Body of pancreas (tissue), 4 donors: ENCODE data around the gene NFIA. TPM values are rescaled to one million over a fixed set of nuclear protein-coding genes. Genes with fewer than 3 reads are reported as not detected.

ENCODE experiments used
- ATAC-seq: fragments of 150-250 bp; one replicate; pipeline ENCODE4 v1.9.1; 2016
- DNase-seq, 4 donors: peaks; one replicate each; pipeline ENCODE4 v3.0.0-alpha.2; 2019
- H3K27ac ChIP-seq, 4 donors: fragments of 200-600 bp; sonication (generic); 1 replicate in 3 of 4; 2 replicates in 1 of 4; pipeline versions ENCODE4 v1.5.1 to v1.6.1; 2016 to 2019; ENCODE audit warnings: mild to moderate bottlenecking in 1 of 4, mixed read lengths in 1 of 4, moderate library complexity in 1 of 4
- H3K27me3 ChIP-seq, 2 donors: fragments of 200-600 bp; sonication (generic); one replicate each; pipeline ENCODE4 v1.6.0; 2016; ENCODE audit warnings: mild to moderate bottlenecking in 1 of 2
- H3K36me3 ChIP-seq, 2 donors: fragments of 200-600 bp; sonication (generic); replicated peaks in 1 of 2; 2 replicates each; pipeline ENCODE4 v1.5.1; 2016; ENCODE audit warnings: low read depth in 2 of 2; ENCODE audit not compliant: insufficient read depth in 1 of 2
- H3K4me1 ChIP-seq: fragments of 200-600 bp; sonication (generic); one replicate; pipeline ENCODE4 v1.6.0; 2016
- H3K4me3 ChIP-seq, 2 donors: fragments of 200-600 bp; sonication (generic); 1 replicate in 1 of 2; 2 replicates in 1 of 2; pipeline ENCODE4 v1.5.1; 2016 to 2019
- H3K9me3 ChIP-seq, 3 donors: fragments of 200-600 bp; sonication (generic); 1 replicate in 2 of 3; 2 replicates in 1 of 3; pipeline ENCODE4 v1.5.1; 2016
- POLR2A ChIP-seq, 3 donors: fragments of 450-650 bp; IDR thresholded peaks; one replicate each; pipeline ENCODE4 v1.6.1; 2016; ENCODE audit warnings: antibody characterized with exemption in 3 of 3, mild to moderate bottlenecking in 2 of 3
- WGBS, 2 donors: methylation state at CpG; one replicate each; pipeline ENCODE4 v1.1.5; 2017; 5-methylcytosine and 5-hydroxymethylcytosine counted together
- intact Hi-C: fragments of 100-400 bp; cut with DNase I; formaldehyde crosslinking; loops from one replicate; pipeline ENCODE4 v1.15.1; 2023
- total RNA-seq, 2 donors: library from RNA; depleted of rRNA; stranded (reverse); fragments of >200 nt; gene quantifications; one replicate each; pipeline ENCODE4 v1.1.0, GENCODE V29; 2016
- TF ChIP-seq, protein P1 (sequence below), 7 experiments: fragments of 450-650 bp in 4 of 7; fragments of 200-600 bp in 3 of 7; sonication (generic) in 3 of 7; IDR thresholded peaks; one replicate each; pipeline ENCODE4 v1.5.1; 2016 to 2019; ENCODE audit warnings: antibody characterized with exemption in 7 of 7

The NFIA gene
- total RNA-seq, 2 donors from 2014 or later, result 21.5 to 32.3 TPM

DNA sequence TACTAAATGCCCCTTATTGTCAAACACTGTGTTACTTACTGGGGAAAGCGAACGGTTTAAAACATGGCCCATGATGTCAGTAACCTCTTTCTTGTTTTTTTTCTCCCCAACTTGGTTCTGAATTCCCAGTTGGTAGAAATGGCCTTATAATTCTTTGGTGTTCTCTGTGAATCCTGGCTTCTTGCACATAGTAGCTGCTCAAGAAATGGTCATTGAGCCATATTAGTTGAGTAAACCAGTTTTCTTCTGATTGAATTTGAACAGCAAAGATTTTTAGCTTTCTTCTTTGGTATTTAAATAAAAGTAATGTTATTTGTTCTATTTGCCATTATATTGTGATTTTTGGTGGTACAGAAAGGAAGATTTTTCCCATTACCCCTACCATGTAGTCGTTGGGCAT lies 87.3 kb downstream of the NFIA start:
- TF ChIP-seq, protein P1, sequence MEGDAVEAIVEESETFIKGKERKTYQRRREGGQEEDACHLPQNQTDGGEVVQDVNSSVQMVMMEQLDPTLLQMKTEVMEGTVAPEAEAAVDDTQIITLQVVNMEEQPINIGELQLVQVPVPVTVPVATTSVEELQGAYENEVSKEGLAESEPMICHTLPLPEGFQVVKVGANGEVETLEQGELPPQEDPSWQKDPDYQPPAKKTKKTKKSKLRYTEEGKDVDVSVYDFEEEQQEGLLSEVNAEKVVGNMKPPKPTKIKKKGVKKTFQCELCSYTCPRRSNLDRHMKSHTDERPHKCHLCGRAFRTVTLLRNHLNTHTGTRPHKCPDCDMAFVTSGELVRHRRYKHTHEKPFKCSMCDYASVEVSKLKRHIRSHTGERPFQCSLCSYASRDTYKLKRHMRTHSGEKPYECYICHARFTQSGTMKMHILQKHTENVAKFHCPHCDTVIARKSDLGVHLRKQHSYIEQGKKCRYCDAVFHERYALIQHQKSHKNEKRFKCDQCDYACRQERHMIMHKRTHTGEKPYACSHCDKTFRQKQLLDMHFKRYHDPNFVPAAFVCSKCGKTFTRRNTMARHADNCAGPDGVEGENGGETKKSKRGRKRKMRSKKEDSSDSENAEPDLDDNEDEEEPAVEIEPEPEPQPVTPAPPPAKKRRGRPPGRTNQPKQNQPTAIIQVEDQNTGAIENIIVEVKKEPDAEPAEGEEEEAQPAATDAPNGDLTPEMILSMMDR (IDR thresholded peaks at IDR 0.05), result no peak
- TF ChIP-seq POLR2A (IDR thresholded peaks at IDR 0.05), result no peak
- DNase-seq (no peak), ATAC-seq (no peak)
- peak overlapping the region in 2 of 4 donors; percentile 30 to 48 for H3K27ac ChIP-seq
- H3K36me3 ChIP-seq, result no peaks in the 10 kb centered on the region
- intact Hi-C loops, result no loop called here
- H3K9me3 ChIP-seq, result no peaks in the 10 kb centered on the region
- H3K4me3 ChIP-seq, result no peak overlapping the region
- 89 to 92% methylated on average over 3 of the region's 3 CpGs for WGBS, 2 donors
- H3K4me1 ChIP-seq, result peaks cover 56% of the 10 kb centered on the region
- H3K27me3 ChIP-seq, result no peaks in the 10 kb centered on the region

GRCh38 chr1:61170328-61171238 lies 88.2 kb downstream of the NFIA start:
- 10 to 22% methylated on average over 6 of the region's 6 CpGs for WGBS, 2 donors
- H3K4me3 ChIP-seq, result no peak overlapping the region
- DNase-seq (peak in 1 of 4 donors; percentile 20), ATAC-seq (peak; percentile 68)
- H3K27ac ChIP-seq, result peak overlapping the region; percentile 30 to 64 (median 54)
- H3K27me3 ChIP-seq, result no peaks in the 10 kb centered on the region
- no peaks in the 10 kb centered on the region for H3K36me3 ChIP-seq
- intact Hi-C loops, result no loop called here
- peaks cover 56% of the 10 kb centered on the region for H3K4me1 ChIP-seq
- H3K9me3 ChIP-seq, result no peaks in the 10 kb centered on the region
- no peak for TF ChIP-seq POLR2A (IDR thresholded peaks at IDR 0.05)
- TF ChIP-seq, protein P1 (IDR thresholded peaks at IDR 0.05), result no peak

- intact Hi-C loops, result no loop called here
- WGBS, 2 donors, result 53 to 56% methylated on average over 2 of the region's 2 CpGs
- Histone ChIP-seq H3K4me3 (no peak overlapping the region), H3K9me3 (no peaks in the 10 kb centered on the region), H3K36me3 (no peaks in the 10 kb centered on the region), H3K4me1 (peaks cover 56% of the 10 kb centered on the region), H3K27me3 (no peaks in the 10 kb centered on the region), H3K27ac (peak overlapping the region in 1 of 4 donors; percentile 64)
- ATAC-seq (no peak), DNase-seq (no peak)
- TF ChIP-seq POLR2A (IDR thresholded peaks at IDR 0.05), result no peak
- TF ChIP-seq, protein P1 (IDR thresholded peaks at IDR 0.05), result no peak
Observed at GRCh38 chr1:61171346-61171745, 89.0 kb downstream of the NFIA start.

DNA sequence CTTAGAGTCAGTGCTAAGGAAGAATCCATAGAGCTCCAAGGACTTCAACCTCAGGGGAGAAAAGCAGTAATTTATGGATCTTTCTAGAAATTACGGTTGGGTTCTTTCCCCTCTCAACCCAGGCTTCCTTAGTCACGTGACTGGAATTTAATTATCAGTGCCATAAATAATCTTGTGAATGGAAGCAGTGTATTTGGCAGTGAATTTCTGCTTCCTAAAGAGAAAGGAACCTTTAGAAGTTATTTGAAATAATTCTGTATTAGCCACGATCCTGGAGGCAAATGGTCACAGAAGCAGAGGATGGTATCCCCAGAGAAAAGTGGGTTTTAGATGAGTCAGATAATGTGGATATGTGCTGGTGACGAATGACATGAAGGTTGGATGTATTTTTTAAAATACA lies 89.6 kb downstream of the NFIA start:
- H3K36me3 ChIP-seq, result no peaks in the 10 kb centered on the region
- TF ChIP-seq, protein P1 (IDR thresholded peaks at IDR 0.05), result no peak
- TF ChIP-seq POLR2A (IDR thresholded peaks at IDR 0.05), result no peak
- H3K9me3 ChIP-seq, result no peaks in the 10 kb centered on the region
- H3K27ac ChIP-seq, result no peak overlapping the region
- H3K4me3 ChIP-seq, result no peak overlapping the region
- peaks cover 56% of the 10 kb centered on the region for H3K4me1 ChIP-seq
- no peak for ATAC-seq
- 56 to 62% methylated on average over 4 of the region's 4 CpGs for WGBS, 2 donors
- DNase-seq, result no peak
- H3K27me3 ChIP-seq, result no peaks in the 10 kb centered on the region
- intact Hi-C loops, result no loop called here
